ENCODE measurements around the gene RHOT1. TPM values are rescaled to one million over a fixed set of nuclear protein-coding genes. Genes with fewer than 3 reads are reported as not detected.
"Not testable (repeated sequence)": the region's sequence is repeated elsewhere in the genome, so short reads cannot be mapped to it uniquely, and the experiment has no call there.

RHOT1 gene
- total RNA-seq, 1 experiment from 2014 or later: 112 TPM

DNA sequence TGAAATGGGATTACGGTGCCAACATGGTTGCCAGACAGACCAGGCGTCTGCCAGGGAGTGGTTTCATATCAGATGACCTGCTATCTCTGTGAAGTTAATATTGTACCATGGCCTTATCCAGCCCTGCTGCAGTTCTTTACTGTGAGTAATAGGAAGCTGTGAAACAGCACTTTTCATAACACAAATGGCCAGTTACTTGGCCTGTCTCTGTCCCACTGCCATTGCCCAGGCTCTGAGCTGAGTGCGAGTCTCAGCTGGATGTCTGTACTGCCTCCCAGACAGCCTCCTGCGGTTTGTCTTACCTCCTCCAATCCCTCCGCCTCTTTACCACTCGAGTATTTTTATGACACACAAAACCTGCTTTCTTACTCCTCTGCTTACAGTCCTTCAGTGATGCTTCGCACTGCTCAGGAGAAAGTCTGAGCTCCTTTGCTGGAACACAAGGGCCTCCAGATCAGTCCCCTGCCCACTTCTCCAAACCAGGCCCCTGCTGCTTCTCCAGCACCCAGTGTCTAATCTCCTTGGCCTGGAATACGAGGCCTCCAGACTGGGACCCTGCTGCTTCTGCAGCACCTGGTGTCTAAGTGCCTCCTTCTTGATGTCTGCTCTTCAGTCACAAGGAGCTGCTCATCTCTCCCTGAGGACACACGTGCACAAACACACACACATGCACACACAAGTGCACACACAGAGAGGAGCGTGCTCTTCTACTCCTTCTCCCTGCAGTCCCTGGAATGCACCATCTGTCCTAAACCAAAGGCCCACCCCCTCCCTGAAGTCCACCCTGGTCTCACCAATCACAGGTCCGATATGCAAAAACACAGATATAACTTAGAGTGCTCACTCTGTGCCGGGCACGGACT, 17.1 kb upstream of the RHOT1 start:
- DNase-seq (ENCODE audit: low spot score): peak; percentile 74

DNA sequence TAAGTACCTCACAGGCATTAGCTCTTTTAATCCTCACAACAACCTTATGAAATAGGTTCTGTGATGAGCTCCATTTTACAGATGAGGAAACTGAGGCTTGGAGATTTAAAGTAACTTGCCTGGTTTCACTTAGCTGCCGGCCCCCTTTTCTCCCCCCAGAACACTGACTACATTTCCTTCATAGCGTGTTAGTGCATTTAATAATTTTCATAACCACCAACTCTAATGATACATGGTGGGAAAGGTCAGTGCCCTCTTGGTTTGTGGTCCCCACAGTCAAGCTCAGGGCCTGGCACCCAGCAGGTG, 16.5 kb upstream of the RHOT1 start:
- DNase-seq (ENCODE audit: low spot score): no peak

DNA sequence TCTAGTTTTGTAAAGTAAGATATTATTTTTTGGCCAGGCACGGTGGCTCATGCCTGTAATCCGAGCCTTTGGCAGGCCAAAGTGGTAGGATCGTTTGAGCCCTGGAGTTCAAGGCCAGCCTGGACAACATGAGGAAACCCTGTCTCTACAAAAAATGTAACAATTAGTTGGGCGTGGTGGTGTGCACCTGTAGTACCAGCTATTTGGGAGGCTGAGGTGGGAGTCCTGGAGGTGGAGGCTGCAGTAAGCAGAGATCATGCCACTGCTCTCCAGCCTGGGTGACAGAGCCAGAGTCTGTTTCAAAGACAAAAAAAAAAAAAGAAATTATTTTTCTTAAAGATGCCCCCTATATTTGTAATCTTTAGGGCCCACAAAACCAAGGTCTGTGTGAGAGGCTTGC, 16.0 kb upstream of the RHOT1 start:
- DNase-seq (ENCODE audit: low spot score): no peak

DNA sequence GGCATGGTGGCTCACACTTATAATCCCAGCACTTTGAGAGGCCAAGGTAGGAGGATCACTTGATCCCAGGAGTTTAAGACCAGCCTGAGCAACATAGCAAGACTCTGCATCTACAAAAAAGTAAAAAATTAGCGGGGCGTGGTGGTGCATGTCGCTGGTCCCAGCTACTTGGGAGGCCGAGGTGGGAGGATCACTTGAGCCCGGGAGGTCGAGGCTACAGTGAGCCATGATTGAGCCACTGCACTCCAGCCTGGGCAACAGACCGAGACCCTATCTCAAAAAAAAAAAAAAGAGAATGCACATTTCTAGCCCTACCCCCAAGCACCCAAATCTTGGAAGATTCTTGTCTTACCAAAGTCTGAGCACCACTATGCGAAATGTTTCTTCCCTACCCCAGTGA, 15.6 kb upstream of the RHOT1 start:
- no peak for DNase-seq (ENCODE audit: low spot score)

DNA sequence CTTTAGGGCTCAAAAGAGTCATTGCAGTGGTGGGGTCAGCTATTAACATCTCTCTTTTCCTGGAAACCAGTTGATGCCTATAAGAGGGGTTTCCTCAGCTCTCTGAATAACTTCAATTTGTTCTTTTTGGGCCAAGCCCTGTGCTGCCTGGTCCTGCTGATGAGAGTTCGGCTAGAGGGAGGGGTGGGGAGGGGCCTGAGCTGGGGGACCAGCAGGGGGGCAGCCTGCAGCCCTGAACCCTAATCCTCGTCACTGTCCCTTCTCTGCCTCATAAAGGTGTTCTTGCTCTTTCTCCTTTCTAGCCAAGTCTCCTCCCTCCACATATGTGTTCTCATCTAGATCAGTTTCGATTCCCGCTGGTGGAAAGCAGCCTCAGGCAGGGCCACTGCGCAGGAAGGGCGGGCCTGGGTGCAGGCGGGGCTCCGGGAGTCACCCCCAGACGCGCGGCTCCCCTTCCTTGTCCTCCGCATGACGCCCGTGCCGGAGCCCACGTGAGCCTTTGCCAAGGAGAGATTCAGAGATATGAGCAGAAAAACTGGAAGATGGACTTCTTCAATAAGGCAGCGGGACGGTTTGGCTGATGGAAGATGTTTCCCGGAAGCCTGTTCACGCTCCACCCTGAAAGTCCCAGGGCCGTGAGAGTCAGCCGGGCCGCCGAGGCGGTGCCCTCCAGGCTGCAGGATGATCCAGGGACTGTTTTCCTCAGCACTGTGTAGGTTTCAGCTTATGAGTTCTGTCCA, 15.0 kb upstream of the RHOT1 start:
- peak; percentile 81 for DNase-seq (ENCODE audit: low spot score)

DNA sequence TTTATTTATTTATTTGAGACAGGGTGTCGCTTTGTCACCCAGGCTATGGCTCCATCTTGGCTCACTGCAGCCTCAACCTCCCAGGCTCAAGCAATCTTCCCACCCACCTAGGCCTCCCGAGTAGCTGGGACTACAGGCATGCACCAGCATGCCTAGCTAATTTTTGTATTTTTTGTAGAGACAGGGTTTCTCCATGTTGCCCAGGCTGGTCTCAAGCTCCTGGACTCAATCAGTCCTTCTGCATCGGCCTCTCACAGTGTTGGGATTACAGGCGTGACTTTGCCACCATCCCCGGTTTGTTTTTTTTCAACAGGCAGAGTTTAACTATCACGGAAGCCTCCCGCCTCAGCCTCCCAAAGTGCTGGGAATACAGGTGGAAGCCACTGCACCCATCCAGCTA, 13.8 kb upstream of the RHOT1 start:
- not testable (repeated sequence) for DNase-seq (ENCODE audit: low spot score)

DNA sequence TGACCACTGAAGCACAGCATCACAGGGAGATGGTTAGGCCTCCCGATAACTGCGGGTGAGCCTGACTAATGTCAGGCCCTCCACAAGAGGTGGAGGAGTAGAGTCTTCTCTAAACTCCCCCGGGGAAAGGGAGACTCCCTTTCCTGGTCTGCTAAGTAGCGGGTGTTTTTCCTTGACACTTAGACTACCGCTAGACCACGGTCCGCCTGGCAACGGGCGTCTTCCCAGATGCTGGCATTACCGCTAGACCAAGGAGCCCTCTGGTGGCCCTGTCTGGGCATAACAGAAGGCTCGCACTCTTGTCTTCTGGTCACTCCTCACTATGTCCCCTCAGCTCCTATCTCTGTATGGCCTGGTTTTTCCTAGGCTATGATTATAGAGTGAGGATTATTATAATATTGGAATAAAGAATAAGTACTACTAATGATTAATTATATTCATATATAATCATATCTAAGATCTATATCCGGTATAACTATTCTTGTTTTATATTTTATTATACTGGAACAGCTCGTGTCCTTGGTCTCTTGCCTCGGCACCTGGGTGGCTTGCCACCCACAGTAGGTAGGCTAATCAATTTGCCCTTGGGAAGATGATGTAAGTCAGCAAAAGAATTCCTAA, 6.7 kb upstream of the RHOT1 start:
- not testable (repeated sequence) for DNase-seq (ENCODE audit: low spot score)

DNA sequence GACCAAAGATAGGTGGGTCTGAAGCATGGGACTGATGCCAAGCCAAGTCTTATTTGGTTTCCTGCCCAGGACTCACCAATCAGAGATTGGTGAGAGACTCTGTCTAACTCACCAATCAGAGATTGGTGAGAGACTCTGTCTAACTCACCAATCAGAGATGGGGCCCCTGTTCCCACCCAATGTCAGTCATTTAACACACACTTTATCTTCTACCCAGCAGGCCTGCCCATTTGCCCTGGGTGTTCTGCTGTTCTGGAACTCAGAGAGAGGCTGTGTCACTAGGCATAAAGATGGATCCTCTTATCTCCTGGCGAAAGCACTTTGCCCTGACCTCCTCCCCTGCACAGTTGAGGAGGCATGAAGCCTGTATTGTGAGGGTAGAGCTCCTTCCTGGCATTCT, 5.4 kb upstream of the RHOT1 start:
- DNase-seq (ENCODE audit: low spot score): no peak

DNA sequence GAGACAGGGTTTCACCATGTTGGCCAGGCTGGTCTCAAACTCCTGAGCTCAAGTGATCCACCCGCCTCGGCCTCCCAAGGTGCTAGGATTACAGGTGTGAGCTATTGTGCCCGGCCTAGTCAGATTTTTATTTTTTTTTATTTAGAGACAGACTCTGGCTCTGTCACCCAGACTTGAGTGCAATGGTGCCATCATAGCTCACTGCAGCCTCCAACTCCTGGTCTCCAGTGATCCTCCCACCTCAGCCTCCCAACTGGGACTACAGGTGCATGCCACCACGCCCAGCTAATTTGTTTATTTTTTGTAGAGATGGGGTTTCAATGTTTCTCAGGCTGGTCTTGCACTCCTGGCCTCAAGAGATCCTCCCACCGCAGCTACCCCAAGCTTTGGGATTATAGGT, 2.8 kb upstream of the RHOT1 start:
- DNase-seq (ENCODE audit: low spot score): not testable (repeated sequence)

DNA sequence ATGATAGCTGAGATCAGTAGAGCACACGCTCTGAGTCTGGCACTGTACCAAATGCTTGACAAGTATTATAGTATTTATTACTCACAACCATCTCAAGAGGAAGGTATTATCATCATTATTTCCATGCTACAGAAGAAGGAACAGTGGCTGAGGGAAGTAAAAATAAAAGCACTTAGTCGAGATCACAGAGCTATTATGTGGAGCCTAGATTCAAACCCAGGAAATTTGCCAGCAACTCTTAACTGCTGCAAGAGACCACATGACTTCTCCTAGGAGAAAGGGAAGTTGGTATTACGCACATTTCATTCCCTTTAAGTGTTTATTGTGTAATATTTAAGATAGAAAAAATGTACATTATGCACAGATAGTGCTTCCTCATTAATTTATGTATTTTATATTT, 1.0 kb upstream of the RHOT1 start:
- peak; percentile 71 for DNase-seq (ENCODE audit: low spot score)

DNA sequence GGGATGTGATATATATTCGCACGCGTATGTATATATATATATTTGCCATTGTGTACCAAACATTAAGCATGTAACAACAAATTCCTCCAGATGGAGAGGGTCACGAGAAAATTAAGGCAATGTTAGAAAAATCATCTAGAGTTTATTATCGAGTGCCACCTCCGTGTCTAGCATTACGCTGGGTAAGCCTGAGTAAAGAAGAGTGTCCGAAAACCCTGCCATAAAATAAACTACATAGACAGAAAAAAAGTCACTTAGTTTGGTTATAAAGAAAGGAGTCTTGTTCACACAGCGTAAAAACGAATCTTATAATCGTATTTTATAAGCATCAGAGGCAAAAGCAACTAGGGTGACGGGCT, 644 bp upstream of the RHOT1 start:
- DNase-seq (ENCODE audit: low spot score): no peak

DNA sequence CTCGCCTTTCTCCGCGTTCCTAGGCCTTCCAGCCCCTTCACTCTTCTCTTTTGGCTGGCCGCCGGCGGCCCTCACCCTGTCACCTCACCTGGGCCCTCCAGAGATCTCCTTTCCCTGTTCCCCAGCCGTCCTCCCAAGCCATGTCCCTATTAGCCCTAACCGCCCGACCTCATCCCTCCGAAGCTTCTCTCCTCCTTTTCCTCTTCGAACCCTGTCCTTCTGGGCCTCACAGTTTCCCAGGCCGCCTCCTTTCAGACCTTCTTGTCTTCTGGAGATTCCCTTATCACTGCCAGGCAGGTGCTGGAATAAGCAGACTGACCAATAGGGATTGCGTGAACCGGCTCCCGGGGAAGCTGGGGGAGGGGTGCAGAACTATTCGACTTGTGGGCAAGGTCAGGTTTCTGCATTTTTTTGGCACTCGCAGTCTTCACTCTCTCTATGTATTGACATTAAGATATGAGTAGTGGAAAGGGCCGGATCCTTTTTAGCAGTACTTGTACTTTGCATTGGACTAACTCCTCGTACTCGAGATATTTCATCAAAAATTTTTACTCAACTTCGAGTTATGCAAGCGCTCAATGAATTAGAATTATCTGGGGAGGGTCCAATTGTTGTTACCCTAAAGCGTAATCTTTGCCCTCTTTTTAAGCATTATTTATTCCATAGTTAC, 690 bp downstream of the RHOT1 start:
- peak; percentile 73 for DNase-seq (ENCODE audit: low spot score)

DNA sequence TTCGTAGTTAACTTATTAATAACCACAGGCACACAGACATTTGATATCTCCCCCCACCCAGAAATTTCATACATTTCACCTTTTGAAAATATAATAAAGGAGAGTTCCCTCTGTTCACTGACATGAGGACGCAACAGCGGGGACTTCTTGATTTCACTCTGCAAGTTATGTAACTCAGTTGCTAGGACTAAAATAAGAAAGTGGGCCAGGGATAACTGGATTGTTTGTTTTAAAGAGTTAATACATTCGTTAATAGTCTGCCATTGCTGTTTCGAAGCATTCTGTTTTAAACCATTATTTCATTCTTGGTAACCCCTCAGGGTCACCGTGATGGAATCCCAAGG, 1.2 kb downstream of the RHOT1 start:
- DNase-seq (ENCODE audit: low spot score): no peak

DNA sequence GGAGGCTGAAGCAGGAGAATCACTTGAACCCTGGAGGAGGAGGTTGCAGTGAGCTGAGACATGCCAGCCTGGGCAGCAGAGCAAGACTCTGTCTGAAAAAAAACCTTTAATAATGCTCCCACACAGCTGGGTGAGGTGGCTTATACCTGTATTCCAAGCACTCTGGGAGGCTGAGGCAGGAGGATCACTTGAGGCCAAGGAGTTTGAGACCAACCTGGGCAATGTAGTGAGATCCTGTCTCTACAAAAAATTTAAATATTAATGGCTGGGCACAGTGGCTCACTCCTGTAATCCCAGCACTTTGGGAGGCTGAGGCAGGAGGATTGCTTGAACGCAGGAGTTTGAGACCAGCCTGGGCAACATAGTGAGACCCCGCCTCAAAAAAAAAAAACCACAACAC, 2.1 kb downstream of the RHOT1 start:
- DNase-seq (ENCODE audit: low spot score): not testable (repeated sequence)

DNA sequence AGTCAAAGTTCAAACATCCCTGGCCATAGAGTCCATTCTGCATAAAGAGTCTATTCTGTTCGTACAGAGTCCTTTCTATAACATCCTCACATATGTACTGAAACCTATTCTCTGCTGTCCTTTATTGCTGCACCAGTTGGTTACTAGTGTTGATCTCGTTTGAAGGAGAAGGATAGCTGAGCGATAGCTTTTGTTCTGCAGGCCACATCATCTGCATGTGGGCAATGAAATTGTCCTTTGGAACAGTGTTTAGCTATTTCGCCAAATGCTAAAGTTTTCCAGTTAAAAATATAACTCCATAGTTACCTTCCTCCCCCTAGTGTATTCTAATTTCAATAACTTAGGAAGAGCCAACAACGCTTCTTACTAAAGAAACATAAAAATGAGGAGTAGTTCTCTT, 6.0 kb downstream of the RHOT1 start:
- no peak for DNase-seq (ENCODE audit: low spot score)

DNA sequence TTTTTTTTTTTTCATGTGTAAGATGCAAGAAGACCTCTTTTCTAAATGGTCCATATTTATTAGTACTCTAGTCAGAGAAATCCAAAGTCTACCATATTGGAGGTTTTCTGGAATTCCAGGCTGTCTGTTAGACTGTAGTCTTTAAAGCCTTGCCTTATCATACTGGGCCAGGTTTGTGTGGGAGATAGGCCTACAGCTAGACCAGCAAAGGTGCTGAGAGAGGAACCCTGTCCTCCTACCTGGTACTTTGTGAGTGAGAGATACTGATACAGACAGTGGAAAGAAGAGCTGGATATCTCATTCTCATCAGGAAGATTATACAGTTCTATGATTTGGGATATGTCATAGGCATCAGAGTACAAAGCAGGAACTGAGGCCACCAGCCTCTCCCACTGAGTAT, 8.1 kb downstream of the RHOT1 start:
- no peak for DNase-seq (ENCODE audit: low spot score)

DNA sequence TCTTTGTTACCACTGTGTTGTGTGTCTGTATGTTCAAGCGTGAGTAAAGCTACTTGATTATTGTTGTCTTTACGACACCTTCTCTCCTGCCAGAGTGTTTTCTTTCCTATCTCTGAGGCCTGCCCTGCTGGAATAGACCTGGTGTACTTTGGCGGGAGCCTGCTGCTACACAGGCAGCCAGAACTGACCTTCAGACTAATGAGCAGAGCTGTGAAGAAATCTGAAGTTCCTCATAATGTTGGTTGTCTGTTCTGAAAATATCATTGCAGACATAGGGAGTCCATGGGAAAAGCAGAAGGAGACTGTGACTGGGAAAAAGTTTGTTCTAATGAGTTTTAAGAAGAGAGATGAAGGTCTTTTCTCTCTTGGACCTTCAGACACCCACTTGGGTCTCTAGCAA, 9.8 kb downstream of the RHOT1 start:
- no peak for DNase-seq (ENCODE audit: low spot score)

DNA sequence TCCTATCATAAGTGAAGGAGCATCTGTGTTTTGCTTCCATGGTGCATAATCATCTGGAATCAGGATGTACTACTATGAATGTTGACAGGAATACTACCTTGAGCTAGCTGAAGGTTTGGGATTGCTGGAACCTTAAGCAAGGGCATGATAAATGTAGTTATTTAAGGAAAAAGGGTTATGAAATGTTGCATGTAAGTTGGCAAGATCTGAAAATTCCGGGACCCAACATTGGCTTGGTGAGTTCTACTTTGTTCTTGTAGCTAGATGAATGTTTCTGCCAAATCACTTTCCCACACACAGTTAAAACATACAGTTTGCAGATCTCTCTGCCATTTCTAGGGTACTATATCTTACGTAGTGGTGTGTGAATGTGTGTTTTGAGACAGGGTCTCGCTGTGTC, 13.6 kb downstream of the RHOT1 start:
- DNase-seq (ENCODE audit: low spot score): no peak

DNA sequence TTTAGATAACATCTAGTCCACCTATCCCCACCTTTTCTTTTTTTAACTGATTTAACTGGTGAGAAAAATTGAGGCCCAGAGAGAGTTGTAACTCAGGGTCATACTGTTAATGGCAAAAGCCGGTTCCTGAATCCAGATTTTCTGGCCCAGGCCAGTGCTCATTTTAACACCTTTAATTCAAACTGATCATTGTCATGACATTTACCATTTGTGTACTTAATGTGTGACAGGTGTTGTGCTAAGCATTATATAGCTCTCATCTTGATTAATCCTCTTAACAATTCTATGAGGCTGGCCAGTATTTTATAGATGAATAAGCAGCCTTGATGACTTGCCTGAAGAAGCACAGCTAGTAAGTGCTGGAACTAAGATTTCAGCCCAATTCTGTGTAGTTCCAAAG, 14.4 kb downstream of the RHOT1 start:
- DNase-seq (ENCODE audit: low spot score): no peak

DNA sequence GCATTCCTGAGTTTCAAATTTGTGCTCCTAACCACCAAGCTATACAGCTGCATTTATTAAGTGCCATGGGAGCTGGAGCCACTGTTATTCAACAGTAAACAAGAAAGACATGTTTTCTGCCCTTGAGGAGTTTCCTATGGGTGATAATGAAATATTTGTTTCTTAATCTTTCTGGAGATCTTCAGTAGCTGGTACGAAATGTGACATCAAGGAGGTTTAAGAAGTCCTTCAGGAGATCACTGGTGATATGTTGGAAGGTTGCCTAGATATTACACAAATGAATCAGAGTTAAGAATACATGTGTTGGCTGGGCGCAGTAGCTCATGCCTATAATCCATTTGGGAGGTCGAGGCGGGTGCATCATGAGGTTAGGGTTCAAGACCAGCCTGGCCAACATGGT, 14.9 kb downstream of the RHOT1 start:
- DNase-seq (ENCODE audit: low spot score): peak; percentile 26

DNA sequence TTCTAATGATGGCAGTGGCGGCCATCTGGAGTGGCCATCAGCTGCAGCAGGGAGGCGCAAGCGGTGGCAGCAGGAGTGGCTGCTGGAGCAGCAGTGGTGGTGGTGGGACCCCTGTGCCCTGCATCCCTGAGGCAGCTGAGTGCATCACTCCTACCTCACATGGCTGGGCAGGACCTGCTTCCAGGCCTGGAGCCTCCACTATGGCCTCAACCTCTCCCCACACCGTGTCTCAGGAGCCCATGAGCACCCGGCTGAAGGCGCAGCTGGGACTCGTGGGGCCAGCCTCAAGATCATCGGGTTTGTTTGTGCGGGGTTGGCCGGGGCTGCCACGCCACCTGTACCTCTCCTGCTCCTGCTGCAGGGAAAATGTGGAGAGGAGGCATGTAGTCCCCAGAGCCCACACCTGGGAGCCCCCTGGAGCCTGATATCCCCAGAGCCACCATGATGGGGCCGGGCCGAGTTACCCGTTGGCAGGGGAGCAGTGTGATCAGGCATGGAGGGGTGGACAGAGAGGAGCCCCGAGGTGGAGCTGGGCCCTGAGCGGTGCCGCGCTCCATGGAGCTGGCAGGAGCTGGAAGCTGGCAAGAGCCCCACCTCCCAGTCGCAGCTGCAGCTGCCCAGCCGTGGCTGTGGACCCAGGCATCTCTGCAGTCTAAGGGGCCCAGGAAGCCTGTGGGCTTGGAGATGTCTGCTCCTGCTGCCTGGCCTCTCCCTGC, 16.7 kb downstream of the RHOT1 start:
- DNase-seq (ENCODE audit: low spot score): no peak

Data from A172 (cell line).